Common myeloid progenitor, CD34-positive (primary cell): ENCODE measurements around the gene RPL36A.

Source experiments
- CTCF ChIA-PET: fragments of 350-600 bp; sonication (Branson Sonifier 250); formaldehyde crosslinking; loops from one replicate; lab custom pipeline; 2021; ENCODE audit warnings: antibody characterized with exemption; lab: Charles Lee
- POLR2A ChIA-PET: fragments of 350-600 bp; sonication (Branson Sonifier 250); formaldehyde crosslinking; loops from one replicate; lab custom pipeline; 2021; ENCODE audit warnings: antibody characterized with exemption; lab: Charles Lee
- DNase-seq, 3 donors: peaks; one replicate each; pipeline versions ENCODE4 v3.0.0 to v3.0.0-alpha.2; 2013
- H3K27ac ChIP-seq, 2 experiments: 1 replicate in 1 of 2; 2 replicates in 1 of 2; pipeline ENCODE4 v1.7.0; 2013; ENCODE audit warnings: inconsistent platforms in 2 of 2, low read length in 2 of 2, mild to moderate bottlenecking in 2 of 2, low read depth in 1 of 2, moderate library complexity in 1 of 2; ENCODE audit not compliant: severe bottlenecking in 2 of 2, insufficient read depth in 1 of 2, poor library complexity in 1 of 2
- H3K27me3 ChIP-seq, 5 experiments: replicated peaks in 2 of 5; 1 replicate in 3 of 5; 2 replicates in 2 of 5; pipeline versions ENCODE4 v1.6.1 to v1.7.0; 2013; ENCODE audit warnings: low read length in 4 of 5, mild to moderate bottlenecking in 2 of 5, moderate library complexity in 2 of 5, inconsistent platforms in 1 of 5; ENCODE audit not compliant: insufficient read depth in 5 of 5, control insufficient read depth in 4 of 5
- H3K36me3 ChIP-seq, 4 experiments: 1 replicate in 2 of 4; 2 replicates in 2 of 4; pipeline versions ENCODE4 v1.6.1 to v1.7.0; 2013; ENCODE audit warnings: low read length in 3 of 4, control low read depth in 1 of 4, mild to moderate bottlenecking in 1 of 4; ENCODE audit not compliant: control insufficient read depth in 4 of 4, insufficient read depth in 4 of 4
- H3K4me1 ChIP-seq, 4 experiments: 1 replicate in 3 of 4; 2 replicates in 1 of 4; pipeline versions ENCODE4 v1.6.1 to v1.7.1; 2013; ENCODE audit warnings: low read length in 3 of 4, mild to moderate bottlenecking in 3 of 4, control low read depth in 1 of 4, inconsistent platforms in 1 of 4, moderate library complexity in 1 of 4; ENCODE audit not compliant: control insufficient read depth in 4 of 4, insufficient read depth in 4 of 4; ENCODE audit errors: control extremely low read depth in 1 of 4
- H3K4me3 ChIP-seq, 7 experiments: 1 replicate in 4 of 7; 2 replicates in 3 of 7; pipeline versions ENCODE4 v1.5.1 to v1.7.0; 2013; ENCODE audit warnings: mild to moderate bottlenecking in 7 of 7, low read length in 6 of 7, moderate library complexity in 6 of 7, inconsistent platforms in 2 of 7, low read depth in 2 of 7, control low read depth in 1 of 7; ENCODE audit not compliant: insufficient read depth in 4 of 7, control insufficient read depth in 1 of 7; ENCODE audit errors: extremely low read depth in 1 of 7
- H3K9me3 ChIP-seq, 5 experiments: 1 replicate in 4 of 5; 2 replicates in 1 of 5; pipeline versions ENCODE4 v1.6.1 to v1.7.1; 2013; ENCODE audit warnings: low read length in 4 of 5, mild to moderate bottlenecking in 2 of 5, inconsistent platforms in 1 of 5, low read depth in 1 of 5, moderate library complexity in 1 of 5; ENCODE audit not compliant: control insufficient read depth in 4 of 5, insufficient read depth in 2 of 5; ENCODE audit errors: control extremely low read depth in 1 of 5
- WGBS: methylation state at CpG from one replicate; pipeline ENCODE4 v1.1.5; 2013; ENCODE audit not compliant: insufficient coverage; 5-methylcytosine and 5-hydroxymethylcytosine counted together

The RPL36A gene

DNA sequence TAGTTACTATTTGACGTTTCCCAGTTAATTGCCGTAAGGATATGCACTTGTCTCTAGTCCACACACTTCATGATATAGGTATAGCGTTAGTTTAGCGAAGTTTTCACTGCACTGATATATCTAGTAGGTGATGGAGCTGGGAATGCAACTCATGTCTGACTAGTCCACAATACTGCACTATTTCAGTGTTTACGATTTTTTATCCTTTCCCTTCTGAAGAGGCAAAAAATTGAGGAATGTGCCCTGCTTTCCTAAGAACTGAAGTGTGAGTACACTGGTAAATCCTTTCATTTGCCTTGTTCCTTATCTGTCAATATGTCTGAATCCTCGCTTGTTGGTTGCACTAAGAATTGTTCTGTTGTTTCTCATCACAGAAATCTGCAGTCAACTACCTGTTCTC, 1.0 kb downstream of the RPL36A start:
- Histone ChIP-seq H3K4me3 (peak overlapping the region in 6 of 7 experiments; percentile 59 to 85 (median 71)), H3K27me3 (peaks cover 0 to 4% (median 0%) of the 10 kb centered on the region in 5 experiments), H3K36me3 (peaks cover 2 to 8% (median 5%) of the 10 kb centered on the region in 4 experiments), H3K9me3 (no peaks in the 10 kb centered on the region), H3K4me1 (peaks cover 7 to 17% (median 9%) of the 10 kb centered on the region in 4 experiments), H3K27ac (peak overlapping the region in 1 of 2 experiments; percentile 77)
- DNase-seq, result no peak
- WGBS, result 81% methylated on average over 5 of the region's 6 CpGs
- ChIA-PET CTCF (interaction anchor here (1.5 to 2.1 kb wide), 3 partner anchors 11 to 34 kb away, joined by 3 to 10 read pairs (median 6); no protein-coding TSS in a partner anchor), POLR2A (no interaction called here)

DNA sequence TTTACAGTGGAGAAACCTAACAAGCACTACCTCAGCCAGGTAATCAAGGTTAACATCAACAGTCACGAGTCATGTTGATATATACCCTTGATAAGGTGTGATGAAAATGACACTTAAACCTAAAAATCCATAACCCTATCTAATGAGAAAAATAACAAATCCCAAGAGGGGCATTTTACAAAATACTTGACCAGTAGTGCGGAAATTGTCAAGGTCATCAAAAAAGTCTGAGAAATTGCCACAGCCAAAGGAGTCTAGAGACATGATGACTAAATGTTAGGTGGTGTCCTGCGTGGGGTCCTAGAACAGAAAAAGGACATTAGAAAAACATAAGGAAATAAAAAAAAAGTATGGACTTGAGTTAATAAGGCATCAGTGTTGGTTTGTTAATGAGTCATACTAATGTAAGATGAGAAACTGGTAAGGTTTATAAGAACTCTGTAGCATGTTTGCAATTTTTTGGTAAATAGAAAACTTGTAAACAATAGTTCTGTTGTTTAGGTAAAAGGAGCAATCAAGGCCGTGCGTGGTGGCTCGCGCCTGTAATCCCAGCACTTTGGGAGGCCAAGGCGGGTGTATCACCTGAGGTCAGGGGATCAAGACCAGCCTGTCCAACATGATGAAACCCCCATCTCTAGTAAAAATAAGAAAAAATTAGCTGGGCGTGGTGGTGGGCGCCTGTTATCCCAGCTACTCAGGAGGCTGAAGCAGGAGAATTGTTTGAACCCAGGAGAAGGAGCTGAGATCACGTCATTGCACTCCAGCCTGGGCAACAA, 2.9 kb downstream of the RPL36A start:
- POLR2A ChIA-PET, result no interaction called here
- Histone ChIP-seq H3K36me3 (peaks cover 2 to 9% (median 8%) of the 10 kb centered on the region in 4 experiments), H3K9me3 (no peaks in the 10 kb centered on the region), H3K4me1 (peaks cover 7 to 16% (median 8%) of the 10 kb centered on the region in 4 experiments), H3K27me3 (peaks cover 0 to 4% (median 0%) of the 10 kb centered on the region in 5 experiments), H3K4me3 (no peak overlapping the region), H3K27ac (no peak overlapping the region)
- no peak for DNase-seq
- 80% methylated on average over 9 of the region's 11 CpGs for WGBS
- CTCF ChIA-PET, result interaction anchor here (0.9 kb wide), 1 partner anchor 10 kb away, joined by 3 read pairs; no protein-coding TSS in a partner anchor

DNA sequence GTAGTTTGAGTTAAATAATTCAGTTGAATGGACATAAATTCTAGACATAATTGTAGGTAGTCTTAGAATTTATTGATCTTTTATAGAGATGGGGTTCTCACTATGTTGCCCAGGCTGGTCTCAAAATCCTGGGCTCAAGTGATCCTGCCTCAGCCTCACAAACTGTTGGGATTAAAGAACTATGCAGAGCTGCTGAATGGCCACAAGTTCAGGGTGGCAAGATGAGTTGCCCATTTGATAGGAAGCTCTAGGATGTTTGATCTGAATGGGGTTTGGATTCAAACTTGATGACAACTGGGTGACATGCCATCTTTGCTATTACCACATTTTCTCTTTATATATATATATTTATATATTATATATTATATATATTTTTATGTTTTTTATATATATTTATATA, 3.6 kb downstream of the RPL36A start:
- peaks cover 0 to 4% (median 0%) of the 10 kb centered on the region in 5 experiments for H3K27me3 ChIP-seq
- DNase-seq, result no peak
- H3K4me3 ChIP-seq, result no peak overlapping the region
- ChIA-PET CTCF (interaction anchor here (0.9 kb wide), 1 partner anchor 10 kb away, joined by 3 read pairs; no protein-coding TSS in a partner anchor), POLR2A (no interaction called here)
- H3K36me3 ChIP-seq, result peaks cover 2 to 9% (median 8%) of the 10 kb centered on the region in 4 experiments
- H3K4me1 ChIP-seq, result peaks cover 7 to 16% (median 8%) of the 10 kb centered on the region in 4 experiments
- no peaks in the 10 kb centered on the region for H3K9me3 ChIP-seq
- no peak overlapping the region for H3K27ac ChIP-seq

DNA sequence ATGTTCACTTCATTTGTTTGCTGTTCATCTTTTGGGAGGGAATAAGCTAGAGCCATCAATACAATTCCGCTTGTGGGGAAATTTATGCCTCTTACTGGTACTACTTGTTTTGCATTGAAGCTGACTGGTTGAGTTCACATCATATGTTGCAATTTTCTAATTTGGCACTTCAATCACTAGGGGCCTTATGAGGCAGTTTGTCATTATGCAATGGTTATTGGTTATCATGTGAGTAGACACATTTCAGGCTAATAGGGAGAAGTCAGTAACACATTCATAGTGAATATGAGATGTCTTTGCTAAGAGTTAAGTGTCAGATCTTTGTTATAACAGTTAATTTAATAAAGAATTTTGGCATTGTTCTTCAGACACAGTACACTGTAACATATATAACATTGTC, 5.0 kb downstream of the RPL36A start:
- 90% methylated on average over 1 of the region's 1 CpG for WGBS
- no peak overlapping the region for H3K27ac ChIP-seq
- no peak overlapping the region for H3K4me3 ChIP-seq
- H3K4me1 ChIP-seq, result peaks cover 7 to 10% (median 8%) of the 10 kb centered on the region in 4 experiments
- H3K36me3 ChIP-seq, result peaks cover 2 to 15% (median 13%) of the 10 kb centered on the region in 4 experiments
- H3K9me3 ChIP-seq, result no peaks in the 10 kb centered on the region
- POLR2A ChIA-PET, result no interaction called here
- CTCF ChIA-PET, result no interaction called here
- peak in 2 of 3 donors; percentile 42 to 54 for DNase-seq
- peaks cover 0 to under 1% (median 0%) of the 10 kb centered on the region in 5 experiments for H3K27me3 ChIP-seq

DNA sequence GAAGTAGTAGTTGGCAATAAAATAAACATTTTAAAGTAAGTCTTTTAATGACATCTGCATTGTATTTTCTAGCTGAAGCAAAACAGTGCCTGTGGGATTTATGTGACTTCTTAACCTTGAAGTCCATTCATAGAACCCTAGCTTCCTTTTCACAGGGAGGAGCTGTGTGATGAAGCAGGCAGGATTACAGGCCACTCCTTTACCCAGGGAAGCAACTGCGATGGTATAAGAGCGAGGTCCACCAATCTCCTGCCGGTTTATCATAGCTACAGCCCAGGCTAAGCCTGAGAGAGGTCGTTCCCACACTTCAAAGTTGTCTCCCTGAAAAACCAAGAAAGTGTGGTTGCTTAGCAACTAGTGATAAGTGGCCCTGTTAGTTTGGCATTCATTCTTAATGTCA, 7.0 kb downstream of the RPL36A start:
- Histone ChIP-seq H3K9me3 (no peaks in the 10 kb centered on the region), H3K36me3 (peaks cover 2 to 21% (median 19%) of the 10 kb centered on the region in 4 experiments), H3K4me3 (no peak overlapping the region), H3K27me3 (no peaks in the 10 kb centered on the region), H3K27ac (no peak overlapping the region), H3K4me1 (no peaks in the 10 kb centered on the region)
- CTCF ChIA-PET, result no interaction called here
- no peak for DNase-seq
- WGBS, result 55% methylated on average over 2 of the region's 4 CpGs
- POLR2A ChIA-PET, result no interaction called here

DNA sequence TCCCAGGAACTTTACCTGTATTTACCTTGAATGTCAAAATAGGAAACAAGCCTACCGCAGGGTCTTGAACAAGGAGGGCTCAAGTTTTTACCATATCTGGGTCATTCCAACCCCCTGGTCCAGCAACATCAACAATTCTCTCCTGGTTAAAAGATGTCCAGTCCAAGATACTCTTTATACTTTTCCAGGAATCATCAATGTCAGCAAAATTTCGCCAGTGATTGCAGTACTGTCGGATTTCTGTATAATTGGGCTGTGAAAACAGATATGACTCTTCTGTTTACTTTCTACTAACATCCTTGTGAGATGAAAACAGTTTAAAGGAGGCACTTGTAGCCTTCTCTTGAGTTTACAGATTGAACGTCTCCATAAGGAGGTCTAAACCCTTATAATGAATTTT, 7.9 kb downstream of the RPL36A start:
- Histone ChIP-seq H3K27me3 (no peaks in the 10 kb centered on the region), H3K9me3 (no peaks in the 10 kb centered on the region), H3K27ac (no peak overlapping the region), H3K4me3 (no peak overlapping the region), H3K4me1 (no peaks in the 10 kb centered on the region), H3K36me3 (peaks cover 2 to 24% (median 20%) of the 10 kb centered on the region in 4 experiments)
- ChIA-PET POLR2A (no interaction called here), CTCF (no interaction called here)
- WGBS, result 100% methylated on average over 1 of the region's 4 CpGs
- no peak for DNase-seq

DNA sequence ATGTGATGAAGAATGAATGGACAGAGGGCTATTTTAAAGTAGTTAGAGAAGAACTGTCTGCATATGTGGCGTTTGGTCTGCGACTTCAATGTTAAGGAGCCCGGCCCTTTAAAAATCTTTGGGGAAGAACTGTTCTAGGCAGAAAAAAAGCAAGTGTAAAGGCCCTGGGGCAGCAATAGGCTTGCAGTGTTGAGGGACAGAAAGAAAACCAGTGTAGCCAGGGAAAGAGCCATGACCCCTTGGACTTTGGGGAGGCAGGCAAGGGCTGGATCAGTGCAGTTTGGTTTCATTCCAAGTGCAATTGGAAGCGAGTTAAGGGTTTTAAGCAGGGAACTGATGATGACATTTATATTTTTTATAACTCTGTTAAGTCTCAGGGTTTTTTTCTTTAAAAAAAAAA, 9.0 kb downstream of the RPL36A start:
- Histone ChIP-seq H3K36me3 (peaks cover 2 to 26% (median 19%) of the 10 kb centered on the region in 4 experiments), H3K9me3 (no peaks in the 10 kb centered on the region), H3K27ac (no peak overlapping the region), H3K4me1 (no peaks in the 10 kb centered on the region), H3K4me3 (no peak overlapping the region), H3K27me3 (no peaks in the 10 kb centered on the region)
- CTCF ChIA-PET, result interaction anchor here (0.7 kb wide), 1 partner anchor 409 kb away, joined by 3 read pairs; no protein-coding TSS in a partner anchor
- WGBS, result 83% methylated on average over 3 of the region's 4 CpGs
- DNase-seq, result no peak
- POLR2A ChIA-PET, result no interaction called here
